Muscle layer of duodenum (tissue), 2 donors: ENCODE data around the gene CGB8.
"Not testable (repeated sequence)": the region's sequence is repeated elsewhere in the genome, so short reads cannot be mapped to it uniquely, and the experiment has no call there.

Experiments
- H3K27ac ChIP-seq: one replicate; pipeline ENCODE4 v1.7.0; 2013; ENCODE audit warnings: mild to moderate bottlenecking, low read length
- H3K27me3 ChIP-seq: one replicate; pipeline ENCODE4 v1.7.0; 2013; ENCODE audit warnings: low read depth, mild to moderate bottlenecking, control low read depth, low read length
- H3K36me3 ChIP-seq, 2 donors: one replicate each; pipeline ENCODE4 v1.7.0; 2013; ENCODE audit warnings: low read length in 2 of 2, control low read depth in 1 of 2, mild to moderate bottlenecking in 1 of 2; ENCODE audit not compliant: insufficient read depth in 2 of 2, control insufficient read depth in 1 of 2
- H3K4me1 ChIP-seq, 2 donors: one replicate each; pipeline ENCODE4 v1.7.0; 2013; ENCODE audit warnings: low read length in 2 of 2, mild to moderate bottlenecking in 2 of 2, control low read depth in 1 of 2, moderate library complexity in 1 of 2; ENCODE audit not compliant: insufficient read depth in 2 of 2, control insufficient read depth in 1 of 2
- H3K4me3 ChIP-seq, 2 donors: one replicate each; pipeline ENCODE4 v1.7.0; 2013; ENCODE audit warnings: low read length in 2 of 2, low read depth in 1 of 2, mild to moderate bottlenecking in 1 of 2
- H3K9me3 ChIP-seq, 2 donors: one replicate each; pipeline ENCODE4 v1.7.0; 2013; ENCODE audit warnings: low read length in 2 of 2, control low read depth in 1 of 2, mild to moderate bottlenecking in 1 of 2; ENCODE audit not compliant: control insufficient read depth in 1 of 2
- donor health status: healthy.

CGB8 gene

DNA sequence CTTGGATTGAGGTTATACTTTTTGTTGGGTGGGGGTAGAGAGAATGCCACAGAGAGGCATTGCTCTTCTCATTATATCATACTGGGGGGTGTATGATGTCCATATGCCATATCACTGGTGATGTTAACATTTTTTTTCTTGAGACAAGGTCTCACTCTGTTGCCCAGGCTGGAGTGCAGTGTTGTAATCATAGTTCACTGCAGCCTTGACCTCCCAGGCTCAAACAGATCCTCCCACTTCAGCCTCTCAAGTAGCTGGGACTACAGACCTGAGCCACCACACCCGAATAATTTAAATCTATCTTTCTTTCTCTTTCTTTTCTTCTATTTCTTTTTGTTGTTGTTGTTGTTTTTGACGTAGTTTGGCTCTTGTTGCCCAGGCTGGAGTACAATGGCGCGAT, 31.5 kb upstream of the CGB8 start:
- Histone ChIP-seq H3K36me3 (no peaks in the 10 kb centered on the region), H3K4me1 (no peaks in the 10 kb centered on the region), H3K27ac (no peak overlapping the region), H3K9me3 (no peaks in the 10 kb centered on the region), H3K27me3 (no peaks in the 10 kb centered on the region), H3K4me3 (no peak overlapping the region)

- not testable (repeated sequence) for H3K4me3 ChIP-seq, H3K36me3 ChIP-seq, H3K9me3 ChIP-seq, H3K4me1 ChIP-seq, H3K27ac ChIP-seq
- H3K27me3 ChIP-seq: peaks cover 12% of the 10 kb centered on the region
These were observed 26.0 kb upstream of the CGB8 start for GRCh38 chr19:49074869-49075268.

DNA sequence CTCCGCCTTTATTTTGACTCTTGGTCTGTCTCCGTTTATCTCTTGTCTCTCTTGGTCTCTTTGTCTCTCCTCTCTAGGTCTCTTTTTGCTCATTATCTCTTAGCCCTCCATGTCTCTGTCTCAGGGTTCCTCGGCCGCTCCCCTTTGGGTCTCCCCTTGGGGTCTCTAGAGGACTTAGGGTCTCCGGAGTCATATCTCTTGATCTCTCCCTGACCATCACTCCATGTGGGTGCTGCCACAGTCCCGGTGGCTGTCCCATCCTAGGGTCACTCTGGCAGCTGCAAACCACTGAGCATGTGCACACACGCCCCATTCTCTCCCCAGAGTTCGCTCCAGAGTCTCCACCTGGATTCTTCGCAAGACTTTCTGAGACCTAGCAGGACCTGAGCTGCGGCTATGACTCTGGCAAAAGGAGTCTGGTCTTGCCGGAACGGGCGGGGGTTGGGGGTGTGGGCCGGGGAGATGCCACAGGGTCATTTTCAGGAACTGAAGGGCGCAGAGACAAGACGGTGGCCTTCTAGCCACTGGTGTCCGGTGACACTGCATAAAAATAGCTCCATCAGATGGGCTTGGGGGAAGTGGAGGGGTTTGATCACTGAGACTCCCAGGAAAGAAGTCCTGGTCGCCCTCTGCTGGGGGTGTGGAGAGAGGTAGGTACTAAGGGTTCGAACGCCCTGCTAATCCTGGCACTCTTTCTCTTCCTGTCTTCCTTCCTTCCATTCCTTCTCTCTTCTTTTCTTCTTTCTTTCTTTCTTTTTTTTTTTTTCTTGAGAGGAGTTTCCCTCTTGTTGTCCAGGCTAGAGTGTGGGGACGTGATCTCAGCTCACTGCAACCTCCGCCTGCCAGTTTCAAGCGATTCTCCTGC, 24.8 kb upstream of the CGB8 start:
- Histone ChIP-seq H3K27me3 (peaks cover 17% of the 10 kb centered on the region), H3K4me1 (no peaks in the 10 kb centered on the region), H3K9me3 (no peaks in the 10 kb centered on the region), H3K36me3 (no peaks in the 10 kb centered on the region), H3K4me3 (no peak overlapping the region), H3K27ac (no peak overlapping the region)

GRCh38 chr19:49071860-49072547, 23.1 kb upstream of the CGB8 start:
- no peaks in the 10 kb centered on the region for H3K4me1 ChIP-seq
- peaks cover 17% of the 10 kb centered on the region for H3K27me3 ChIP-seq
- H3K27ac ChIP-seq: no peak overlapping the region
- H3K9me3 ChIP-seq: no peaks in the 10 kb centered on the region
- H3K4me3 ChIP-seq: no peak overlapping the region
- H3K36me3 ChIP-seq: no peaks in the 10 kb centered on the region

- Histone ChIP-seq H3K9me3 (no peaks in the 10 kb centered on the region), H3K27ac (no peak overlapping the region), H3K4me1 (peaks cover 0 to under 1% of the 10 kb centered on the region in 2 donors), H3K36me3 (no peaks in the 10 kb centered on the region), H3K27me3 (peaks cover 18% of the 10 kb centered on the region), H3K4me3 (no peak overlapping the region)
These were observed 21.5 kb upstream of the CGB8 start for GRCh38 chr19:49070416-49070815.

- peaks cover 23% of the 10 kb centered on the region for H3K27me3 ChIP-seq
- no peaks in the 10 kb centered on the region for H3K9me3 ChIP-seq
- no peak overlapping the region for H3K4me3 ChIP-seq
These were observed 20.1 kb upstream of the CGB8 start for GRCh38 chr19:49069026-49069425.

DNA sequence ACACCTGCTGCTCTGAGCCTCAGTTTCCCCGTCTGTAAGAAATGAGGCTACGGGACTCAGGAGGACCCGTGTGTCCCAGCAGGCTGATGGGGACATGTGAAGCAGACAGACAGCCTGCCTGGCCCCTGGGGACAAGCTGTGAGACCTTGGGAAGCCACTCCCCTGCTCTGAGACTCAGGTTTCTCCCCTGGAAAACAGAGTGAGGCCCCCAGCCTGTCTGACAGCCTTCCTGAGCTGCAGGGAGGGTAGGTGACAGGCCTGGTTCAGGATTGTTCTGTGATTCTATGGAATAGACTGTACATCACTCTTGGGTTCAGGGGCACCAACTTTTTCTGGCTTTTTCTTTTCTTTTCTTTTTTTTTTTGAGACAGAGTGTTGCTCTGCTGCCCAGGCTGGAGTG, 18.6 kb upstream of the CGB8 start:
- no peak overlapping the region for H3K4me3 ChIP-seq
- no peaks in the 10 kb centered on the region for H3K9me3 ChIP-seq
- H3K27me3 ChIP-seq: peaks cover 15% of the 10 kb centered on the region
- H3K36me3 ChIP-seq: no peaks in the 10 kb centered on the region
- no peak overlapping the region for H3K27ac ChIP-seq
- H3K4me1 ChIP-seq: peaks cover 0 to 12% of the 10 kb centered on the region in 2 donors

More at GRCh38 chr19:49069026-49069425, 20.1 kb upstream of the CGB8 start:
- Histone ChIP-seq H3K36me3 (no peaks in the 10 kb centered on the region), H3K27ac (no peak overlapping the region), H3K4me1 (peaks cover 0 to 12% of the 10 kb centered on the region in 2 donors)

DNA sequence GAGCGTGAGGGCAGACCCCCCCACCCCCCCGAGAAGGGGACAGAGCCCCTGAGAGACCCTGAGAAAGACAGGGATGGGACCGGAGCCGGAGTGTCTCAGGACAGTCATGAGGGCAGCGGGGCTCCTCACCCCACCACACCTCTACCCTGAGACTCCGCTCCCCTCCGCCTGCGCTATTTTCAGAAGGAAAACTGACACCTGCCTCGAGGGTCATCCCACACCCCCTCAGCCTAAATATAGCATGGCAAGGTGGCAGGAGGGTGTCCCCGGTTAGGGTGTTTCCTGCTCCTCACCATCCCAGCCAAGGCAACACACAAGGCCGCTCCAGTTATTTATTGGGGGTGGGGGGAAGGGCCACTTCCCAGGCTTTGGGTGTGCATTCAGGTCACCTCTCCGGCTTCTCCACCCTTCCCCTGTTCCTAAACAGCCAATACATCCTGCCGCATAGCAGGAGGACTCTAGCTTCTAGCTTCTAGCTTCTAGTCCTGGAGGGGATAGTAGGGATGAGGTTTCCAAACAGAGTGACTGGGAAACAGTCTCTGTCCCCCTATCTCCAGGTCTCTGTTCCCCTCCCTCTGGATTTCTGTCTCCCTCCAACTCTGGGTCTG, 17.1 kb upstream of the CGB8 start:
- H3K4me3 ChIP-seq: no peak overlapping the region
- peaks cover 10% of the 10 kb centered on the region for H3K27me3 ChIP-seq
- H3K36me3 ChIP-seq: no peaks in the 10 kb centered on the region
- H3K4me1 ChIP-seq: peaks cover 0 to 12% of the 10 kb centered on the region in 2 donors
- no peaks in the 10 kb centered on the region for H3K9me3 ChIP-seq
- H3K27ac ChIP-seq: no peak overlapping the region

DNA sequence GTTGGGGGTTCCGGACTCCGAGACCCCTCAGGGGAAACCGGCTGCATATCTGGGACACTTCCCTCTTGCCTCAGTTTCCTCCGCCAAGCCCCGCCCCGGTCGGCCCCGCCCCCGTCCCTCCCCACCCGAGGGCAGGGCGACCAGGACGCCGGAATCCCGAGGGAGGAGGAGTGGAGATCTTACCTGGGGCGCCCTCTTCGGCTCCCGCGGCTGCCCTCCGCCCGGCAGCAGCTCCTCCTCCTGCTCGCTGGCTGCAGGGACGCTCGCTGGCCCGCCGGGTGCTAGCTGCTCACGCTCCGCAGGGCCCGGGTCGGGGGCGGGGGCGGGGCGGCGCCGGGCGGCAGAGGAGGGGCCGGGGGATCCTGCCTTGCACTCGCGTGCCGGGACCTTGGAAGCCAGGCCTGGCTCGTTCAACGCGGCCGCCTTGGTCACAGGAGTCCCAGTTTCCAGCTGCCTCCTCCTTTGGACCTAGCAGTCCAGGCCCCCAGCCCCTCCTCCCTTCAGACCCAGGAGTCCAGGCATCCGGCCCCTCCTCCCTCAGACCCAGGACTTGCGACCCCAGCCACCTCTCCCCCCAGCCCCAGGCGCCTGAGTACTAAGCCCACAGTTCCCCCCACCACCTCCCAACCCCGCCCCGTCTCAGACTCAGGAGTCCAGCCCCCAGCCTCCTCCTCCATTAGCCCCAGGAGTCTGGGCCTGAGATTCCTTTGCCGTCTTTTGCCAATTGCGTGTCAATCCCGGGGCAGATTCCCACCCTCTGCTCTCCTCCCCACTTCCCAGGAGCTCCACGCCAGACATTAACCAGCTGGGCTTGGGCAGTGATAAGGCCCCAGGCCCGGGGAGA, 16.1 kb upstream of the CGB8 start, which contains the start of gene NTF4:
Gene NTF4 (minus strand): TSS at position 51 of the 844 bp plus-strand sequence. CDS start 2,821 bp downstream, outside the sequence.
- Histone ChIP-seq H3K4me3 (no peak within 1 kb of the TSS), H3K9me3 (no peaks in the 10 kb centered on the region), H3K27me3 (peaks cover 10% of the 10 kb centered on the region), H3K27ac (no peak within 1 kb of the TSS), H3K4me1 (peaks cover 0 to 12% of the 10 kb centered on the region in 2 donors), H3K36me3 (no peaks in the 10 kb centered on the region)

GRCh38 chr19:49064029-49064629, 15.2 kb upstream of the CGB8 start:
- no peaks in the 10 kb centered on the region for H3K36me3 ChIP-seq
- H3K27me3 ChIP-seq: peaks cover 9% of the 10 kb centered on the region
- no peak overlapping the region for H3K27ac ChIP-seq
- peaks cover 0 to 12% of the 10 kb centered on the region in 2 donors for H3K4me1 ChIP-seq
- no peaks in the 10 kb centered on the region for H3K9me3 ChIP-seq
- no peak overlapping the region for H3K4me3 ChIP-seq
